HepG2 (cell line): ENCODE data around the gene NOTCH3.

Experiments
- CTCF ChIP-seq: sonication (generic); formaldehyde crosslinking; IDR thresholded peaks from 2 replicates; pipeline ENCODE4 v1.5.0; 2020; ENCODE audit warnings: mild to moderate bottlenecking, missing genetic modification reagents, moderate library complexity
- HOXA7 ChIP-seq: sonication (generic); formaldehyde crosslinking; IDR thresholded peaks from 2 replicates; pipeline ENCODE4 v1.8.1; 2022; ENCODE audit warnings: mild to moderate bottlenecking, missing genetic modification reagents, moderate library complexity
- MAZ ChIP-seq, 2 experiments: sonication (generic) in 1 of 2; formaldehyde crosslinking in 1 of 2; IDR thresholded peaks; 2 replicates each; pipeline versions ENCODE4 v1.5.0 to v1.6.1; 2012 to 2020; ENCODE audit warnings: low read depth in 2 of 2, mild to moderate bottlenecking in 2 of 2, borderline replicate concordance in 1 of 2, improper control_type of control experiment in 1 of 2, low read length in 1 of 2, missing genetic modification reagents in 1 of 2, moderate library complexity in 1 of 2
- NFIC ChIP-seq: IDR thresholded peaks from 2 replicates; pipeline ENCODE4 v1.6.1; 2012; ENCODE audit warnings: mild to moderate bottlenecking, low read length, inconsistent platforms
- POLR2A ChIP-seq, 2 experiments: IDR thresholded peaks; 2 replicates each; pipeline ENCODE4 v1.6.1; 2011; ENCODE audit warnings: low read depth in 2 of 2, low read length in 2 of 2, mild to moderate bottlenecking in 1 of 2, moderate library complexity in 1 of 2; ENCODE audit not compliant: insufficient read depth in 1 of 2
- POLR2AphosphoS5 ChIP-seq: IDR thresholded peaks from 2 replicates; pipeline ENCODE4 v1.6.1; 2012; ENCODE audit warnings: low read depth, low read length
- TCF7L2 ChIP-seq: IDR thresholded peaks from 2 replicates; pipeline ENCODE4 v1.6.1; 2011; ENCODE audit warnings: mild to moderate bottlenecking, low read depth, low read length, moderate library complexity
- ZNF124 ChIP-seq: sonication (generic); formaldehyde crosslinking; IDR thresholded peaks from 2 replicates; pipeline ENCODE4 v1.4.0; 2020; ENCODE audit warnings: missing genetic modification reagents
- ZNF414 ChIP-seq: sonication (generic); formaldehyde crosslinking; IDR thresholded peaks from 2 replicates; pipeline ENCODE4 v1.5.0; 2020; ENCODE audit warnings: missing genetic modification reagents
- ZNF451 ChIP-seq: sonication (generic); formaldehyde crosslinking; IDR thresholded peaks from 2 replicates; pipeline ENCODE4 v1.5.0; 2020; ENCODE audit warnings: mild to moderate bottlenecking, missing genetic modification reagents

- no peak for TF ChIP-seq POLR2A (IDR thresholded peaks at IDR 0.05; ENCODE audit: insufficient read depth in 1 of 2, low read depth in 2 of 2, low read length in 2 of 2)
- TF ChIP-seq CTCF (CRISPR knock-in tag): no peak
- TF ChIP-seq ZNF414 (CRISPR knock-in tag): no peak
- no peak for TF ChIP-seq HOXA7 (CRISPR knock-in tag)
- no peak for TF ChIP-seq MAZ (IDR thresholded peaks at IDR 0.05; ENCODE audit: borderline replicate concordance, low read depth, low read length)
- TF ChIP-seq MAZ (CRISPR knock-in tag; IDR thresholded peaks at IDR 0.05; ENCODE audit: low read depth): no peak
- no peak for TF ChIP-seq ZNF451 (CRISPR knock-in tag)
- no peak for TF ChIP-seq POLR2AphosphoS5
- no peak for TF ChIP-seq TCF7L2
- TF ChIP-seq ZNF124 (CRISPR knock-in tag): no peak
- no peak for TF ChIP-seq NFIC
These were observed 64.4 kb downstream of the NOTCH3 start for GRCh38 chr19:15136234-15136954.
